Stomach (tissue), 9 donors: ENCODE data around the gene BEND2. TPM values are rescaled to one million over a fixed set of nuclear protein-coding genes. Genes with fewer than 3 reads are reported as not detected.
A peak's percentile ranks its signal among the peaks of the same experiment; 100 is the strongest.

Experiments used
- DNase-seq, 2 donors: peaks; one replicate each; pipeline versions ENCODE4 v3.0.0 to v3.0.0-alpha.2; 2013 to 2019
- H3K27ac ChIP-seq, 5 donors: fragments of 200-600 bp in 4 of 5; sonication (generic) in 4 of 5; one replicate each; pipeline ENCODE4 v1.5.1; 2013 to 2019; ENCODE audit warnings: mild to moderate bottlenecking in 1 of 5, moderate library complexity in 1 of 5
- H3K27me3 ChIP-seq, 3 donors: fragments of 200-600 bp; sonication (generic); one replicate each; pipeline ENCODE4 v1.5.1; 2017 to 2019; ENCODE audit warnings: mixed run types in 1 of 3
- H3K36me3 ChIP-seq, 4 donors: fragments of 200-600 bp; sonication (generic); 1 replicate in 3 of 4; 2 replicates in 1 of 4; pipeline ENCODE4 v1.5.1; 2016 to 2019
- H3K4me1 ChIP-seq, 4 donors: fragments of 200-600 bp; sonication (generic); one replicate each; pipeline ENCODE4 v1.5.1; 2016 to 2019
- H3K4me3 ChIP-seq, 4 donors: fragments of 200-600 bp; sonication (generic) in 3 of 4; one replicate each; pipeline ENCODE4 v1.5.1; 2016 to 2019; ENCODE audit warnings: mild to moderate bottlenecking in 1 of 4
- H3K9me3 ChIP-seq, 4 donors: fragments of 200-600 bp; sonication (generic); one replicate each; pipeline ENCODE4 v1.5.1; 2016 to 2019
- CTCF ChIP-seq, 7 experiments: fragments of 450-650 bp in 4 of 7; fragments of 200-600 bp in 3 of 7; sonication (generic) in 3 of 7; IDR thresholded peaks; one replicate each; pipeline ENCODE4 v1.5.1; 2016 to 2019; ENCODE audit warnings: antibody characterized with exemption in 7 of 7, control low read depth in 2 of 7, mild to moderate bottlenecking in 1 of 7
- EP300 ChIP-seq: sonication (generic); formaldehyde crosslinking; IDR thresholded peaks from one replicate; pipeline ENCODE4 v1.6.1; 2017; ENCODE audit warnings: antibody characterized with exemption
- POLR2A ChIP-seq, 4 donors: fragments of 450-650 bp; IDR thresholded peaks; one replicate each; pipeline ENCODE4 v1.6.1; 2016; ENCODE audit warnings: antibody characterized with exemption in 4 of 4, control low read depth in 2 of 4, mild to moderate bottlenecking in 1 of 4, moderate library complexity in 1 of 4
- POLR2AphosphoS5 ChIP-seq, 3 donors: sonication (generic); formaldehyde crosslinking; IDR thresholded peaks; one replicate each; pipeline ENCODE4 v1.6.1; 2016; ENCODE audit warnings: antibody characterized with exemption in 3 of 3
- WGBS, 5 donors: extraction: QIAGEN DNeasy Blood & Tissue Kit in 3 of 5; methylation state at CpG; one replicate each; pipeline versions ENCODE4 v1.1.5 to v1.1.7; 2013 to 2018; 5-methylcytosine and 5-hydroxymethylcytosine counted together
- intact Hi-C: fragments of 100-400 bp; cut with DNase I; formaldehyde crosslinking; loops from one replicate; pipeline ENCODE4 v1.15.1; 2023; ENCODE audit warnings: low total_unique reads
- polyA plus RNA-seq, 3 donors: library from polyadenylated mRNA; stranded (reverse); fragments of 200-250 nt; gene quantifications; one replicate each; pipeline ENCODE4 v1.2.3, GENCODE V29; 2013
- total RNA-seq, 5 donors: library from RNA; depleted of rRNA; stranded (reverse); fragments of >200 nt; gene quantifications; one replicate each; pipeline versions ENCODE4 v1.1.0 to v1.2.3, GENCODE V29; 2014 to 2016
- donor health status: healthy with polysubstance abuse.
- donor health status: Bipolar disorder and iron deficiency.
- donor health status: healthy.

BEND2 gene
- total and polyA plus RNA-seq, 8 donors, result 0.06 TPM; not detected in 7

- intact Hi-C loops, result no loop called here
- TF ChIP-seq CTCF (IDR thresholded peaks at IDR 0.05), result no peak
- TF ChIP-seq EP300, result no peak
- TF ChIP-seq POLR2AphosphoS5 (IDR thresholded peaks at IDR 0.05), result no peak
- TF ChIP-seq POLR2A (IDR thresholded peaks at IDR 0.05), result no peak
- H3K4me1 ChIP-seq, result no peaks in the 10 kb centered on the region
- H3K36me3 ChIP-seq, result no peaks in the 10 kb centered on the region
- H3K4me3 ChIP-seq, result no peak overlapping the region
- H3K27me3 ChIP-seq, result no peaks in the 10 kb centered on the region
- WGBS, 5 donors, result 75 to 92% (median 87%) methylated on average over 6 to 7 of the region's 7 CpGs
- no peak overlapping the region for H3K27ac ChIP-seq
- peaks cover 0 to under 1% (median 0%) of the 10 kb centered on the region in 4 donors for H3K9me3 ChIP-seq
- no peak for DNase-seq
These were observed 6.8 kb upstream of the BEND2 start for GRCh38 chrX:18227458-18227857.

DNA sequence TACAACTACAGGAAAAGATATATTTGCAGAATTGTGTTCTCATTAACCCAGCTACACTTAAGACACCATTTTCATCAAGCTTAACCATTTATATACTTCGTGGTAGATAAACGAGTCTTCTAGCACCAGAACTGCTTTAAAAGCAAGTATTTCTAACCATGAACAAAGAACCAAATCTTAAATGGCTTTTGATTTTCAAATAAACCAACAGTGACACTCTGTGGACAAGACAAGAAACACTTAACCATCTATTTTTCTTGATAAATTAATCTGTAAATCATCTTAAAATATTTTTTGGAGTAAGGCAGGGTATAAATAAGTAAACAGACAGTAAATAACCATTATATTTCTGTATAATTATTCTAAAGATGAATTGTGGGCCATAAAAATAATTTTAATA is 10.2 kb downstream of the BEND2 start:
- Histone ChIP-seq H3K9me3 (no peaks in the 10 kb centered on the region), H3K27ac (no peak overlapping the region), H3K4me1 (no peaks in the 10 kb centered on the region), H3K27me3 (no peaks in the 10 kb centered on the region), H3K4me3 (no peak overlapping the region), H3K36me3 (no peaks in the 10 kb centered on the region)
- intact Hi-C loops, result no loop called here
- 11 to 22% (median 16%) methylated on average over 2 of the region's 2 CpGs for WGBS, 5 donors
- TF ChIP-seq CTCF (IDR thresholded peaks at IDR 0.05), result peak in 1 of 7 experiments; percentile 10
- no peak for TF ChIP-seq POLR2A (IDR thresholded peaks at IDR 0.05)
- TF ChIP-seq EP300, result no peak
- DNase-seq, result peak in 1 of 2 donors; percentile 26

DNA sequence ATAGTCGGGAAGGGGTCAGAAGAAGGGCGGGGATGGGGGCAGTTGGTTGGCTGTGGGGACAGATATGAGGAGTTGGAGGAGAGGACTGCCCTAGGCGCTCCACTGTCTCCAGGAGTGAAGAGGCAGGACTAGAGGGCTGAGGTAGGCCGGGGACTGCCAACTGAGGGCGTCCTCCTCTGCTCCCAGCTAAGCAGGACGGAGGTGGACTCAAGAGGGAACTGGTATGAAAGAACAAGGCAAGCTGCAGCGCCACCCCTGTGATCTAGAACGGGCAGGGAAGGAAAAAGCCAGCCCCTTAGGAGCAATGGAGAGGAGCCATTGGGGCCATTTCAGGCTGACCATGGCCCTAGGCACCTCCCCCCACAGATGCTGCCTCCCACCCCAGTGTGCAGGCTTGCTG is 14.0 kb downstream of the BEND2 start:
- no peaks in the 10 kb centered on the region for H3K27me3 ChIP-seq
- no peaks in the 10 kb centered on the region for H3K9me3 ChIP-seq
- TF ChIP-seq EP300 (no peak), POLR2AphosphoS5 (IDR thresholded peaks at IDR 0.05) (no peak), POLR2A (IDR thresholded peaks at IDR 0.05) (no peak), CTCF (IDR thresholded peaks at IDR 0.05) (no peak)
- no peak for DNase-seq
- intact Hi-C loops, result no loop called here
- no peak overlapping the region for H3K4me3 ChIP-seq
- H3K27ac ChIP-seq, result no peak overlapping the region
- H3K36me3 ChIP-seq, result no peaks in the 10 kb centered on the region
- 70 to 89% (median 79%) methylated on average over 5 to 8 of the region's 8 CpGs for WGBS, 5 donors
- no peaks in the 10 kb centered on the region for H3K4me1 ChIP-seq

GRCh38 chrX:18203631-18204030 is 17.1 kb downstream of the BEND2 start:
- Histone ChIP-seq H3K4me1 (no peaks in the 10 kb centered on the region), H3K36me3 (no peaks in the 10 kb centered on the region), H3K27ac (no peak overlapping the region), H3K9me3 (no peaks in the 10 kb centered on the region), H3K27me3 (no peaks in the 10 kb centered on the region), H3K4me3 (no peak overlapping the region)
- no peak for DNase-seq
- 68 to 83% (median 77%) methylated on average over 3 to 5 of the region's 5 CpGs for WGBS, 5 donors
- intact Hi-C loops, result no loop called here
- no peak for TF ChIP-seq POLR2AphosphoS5 (IDR thresholded peaks at IDR 0.05)
- TF ChIP-seq POLR2A (IDR thresholded peaks at IDR 0.05), result no peak
- no peak for TF ChIP-seq EP300
- TF ChIP-seq CTCF (IDR thresholded peaks at IDR 0.05), result no peak
